ENCODE results near the gene LAMTOR1.

DNA sequence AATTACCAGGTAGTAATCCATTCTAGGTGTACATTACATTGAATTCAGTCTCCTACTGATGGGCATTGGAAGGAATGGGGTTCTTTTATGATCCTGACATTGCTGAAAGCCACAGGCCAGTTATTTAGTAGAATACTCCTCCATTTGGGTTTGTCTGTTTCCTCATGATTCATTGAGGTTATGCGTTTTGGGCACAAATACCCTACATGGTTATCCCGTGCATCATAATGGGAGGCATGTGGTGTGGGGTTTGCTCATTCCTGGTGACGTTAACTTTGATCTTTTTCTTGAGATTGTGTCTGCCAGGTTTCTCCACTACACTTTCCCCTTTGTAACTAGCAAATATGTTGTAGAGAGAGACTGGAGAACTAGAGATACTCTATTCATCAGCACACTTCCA, 38.0 kb upstream of the LAMTOR1 start:
- TF ChIP-seq CTCF (IDR thresholded peaks at IDR 0.05; ENCODE audit: borderline replicate concordance, extremely low read depth, low read length, poor library complexity, severe bottlenecking), result no peak
- no peak for TF ChIP-seq EZH2 (IDR thresholded peaks at IDR 0.05; ENCODE audit: borderline replicate concordance, low read depth, low read length, severe bottlenecking)
